Neural crest cell (in vitro differentiated cells): ENCODE results near the gene TNFRSF13B. TPM values are rescaled to one million over a fixed set of nuclear protein-coding genes. Genes with fewer than 3 reads are reported as not detected.
"Not testable (repeated sequence)": the region's sequence is repeated elsewhere in the genome, so short reads cannot be mapped to it uniquely, and the experiment has no call there.

Source experiments
- DNase-seq: peaks from one replicate; pipeline ENCODE4 v3.0.0; 2021; ENCODE audit warnings: low read depth, mixed read lengths, low spot score
- H3K27ac Mint-ChIP-seq: one replicate; pipeline ENCODE4 v1.8.0; 2021; ENCODE audit warnings: mild to moderate bottlenecking, mixed read lengths; ENCODE audit not compliant: unreplicated experiment
- H3K27me3 Mint-ChIP-seq: 2 replicates; pipeline ENCODE4 v1.8.0; 2021; ENCODE audit warnings: low read depth, mild to moderate bottlenecking, mixed read lengths
- H3K36me3 Mint-ChIP-seq: 2 replicates; pipeline ENCODE4 v1.8.0; 2021; ENCODE audit warnings: low read depth, mild to moderate bottlenecking, mixed read lengths
- H3K4me1 Mint-ChIP-seq: 2 replicates; pipeline ENCODE4 v1.8.0; 2021; ENCODE audit warnings: mixed read lengths
- H3K4me3 Mint-ChIP-seq: one replicate; pipeline ENCODE4 v1.8.0; 2021; ENCODE audit warnings: mild to moderate bottlenecking, mixed read lengths
- H3K9me3 Mint-ChIP-seq: 2 replicates; pipeline ENCODE4 v1.8.0; 2021; ENCODE audit warnings: mixed read lengths
- total RNA-seq: library from RNA; stranded (reverse); gene quantifications from 2 replicates; pipeline ENCODE4 v1.2.1, GENCODE V29; 2021
- TF ChIP-seq, protein P1 (sequence below): fragments of 200-600 bp; sonication (generic); conservative IDR thresholded peaks from 2 replicates; pipeline ENCODE4 v1.5.0; 2021; ENCODE audit warnings: antibody characterized with exemption, mild to moderate bottlenecking

Gene TNFRSF13B
- total RNA-seq, 1 donor from 2014 or later = not detected

GRCh38 chr17:17018612-17019429, 46.9 kb upstream of the TNFRSF13B start:
- H3K36me3 Mint-ChIP-seq = no peaks in the 10 kb centered on the region
- peaks cover 12% of the 10 kb centered on the region for H3K4me1 Mint-ChIP-seq
- no peaks in the 10 kb centered on the region for H3K27me3 Mint-ChIP-seq
- no peak for DNase-seq
- TF ChIP-seq, protein P1, sequence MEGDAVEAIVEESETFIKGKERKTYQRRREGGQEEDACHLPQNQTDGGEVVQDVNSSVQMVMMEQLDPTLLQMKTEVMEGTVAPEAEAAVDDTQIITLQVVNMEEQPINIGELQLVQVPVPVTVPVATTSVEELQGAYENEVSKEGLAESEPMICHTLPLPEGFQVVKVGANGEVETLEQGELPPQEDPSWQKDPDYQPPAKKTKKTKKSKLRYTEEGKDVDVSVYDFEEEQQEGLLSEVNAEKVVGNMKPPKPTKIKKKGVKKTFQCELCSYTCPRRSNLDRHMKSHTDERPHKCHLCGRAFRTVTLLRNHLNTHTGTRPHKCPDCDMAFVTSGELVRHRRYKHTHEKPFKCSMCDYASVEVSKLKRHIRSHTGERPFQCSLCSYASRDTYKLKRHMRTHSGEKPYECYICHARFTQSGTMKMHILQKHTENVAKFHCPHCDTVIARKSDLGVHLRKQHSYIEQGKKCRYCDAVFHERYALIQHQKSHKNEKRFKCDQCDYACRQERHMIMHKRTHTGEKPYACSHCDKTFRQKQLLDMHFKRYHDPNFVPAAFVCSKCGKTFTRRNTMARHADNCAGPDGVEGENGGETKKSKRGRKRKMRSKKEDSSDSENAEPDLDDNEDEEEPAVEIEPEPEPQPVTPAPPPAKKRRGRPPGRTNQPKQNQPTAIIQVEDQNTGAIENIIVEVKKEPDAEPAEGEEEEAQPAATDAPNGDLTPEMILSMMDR = no peak
- no peak overlapping the region for H3K27ac Mint-ChIP-seq
- H3K9me3 Mint-ChIP-seq = no peaks in the 10 kb centered on the region
- H3K4me3 Mint-ChIP-seq = no peak overlapping the region

GRCh38 chr17:17018021-17018441, 46.1 kb upstream of the TNFRSF13B start:
- no peak for DNase-seq
- peaks cover 10% of the 10 kb centered on the region for H3K4me1 Mint-ChIP-seq
- H3K27ac Mint-ChIP-seq = peak overlapping the region; percentile 92
- TF ChIP-seq, protein P1 = no peak
- no peaks in the 10 kb centered on the region for H3K36me3 Mint-ChIP-seq
- H3K4me3 Mint-ChIP-seq = no peak overlapping the region
- no peaks in the 10 kb centered on the region for H3K27me3 Mint-ChIP-seq
- no peaks in the 10 kb centered on the region for H3K9me3 Mint-ChIP-seq

DNA sequence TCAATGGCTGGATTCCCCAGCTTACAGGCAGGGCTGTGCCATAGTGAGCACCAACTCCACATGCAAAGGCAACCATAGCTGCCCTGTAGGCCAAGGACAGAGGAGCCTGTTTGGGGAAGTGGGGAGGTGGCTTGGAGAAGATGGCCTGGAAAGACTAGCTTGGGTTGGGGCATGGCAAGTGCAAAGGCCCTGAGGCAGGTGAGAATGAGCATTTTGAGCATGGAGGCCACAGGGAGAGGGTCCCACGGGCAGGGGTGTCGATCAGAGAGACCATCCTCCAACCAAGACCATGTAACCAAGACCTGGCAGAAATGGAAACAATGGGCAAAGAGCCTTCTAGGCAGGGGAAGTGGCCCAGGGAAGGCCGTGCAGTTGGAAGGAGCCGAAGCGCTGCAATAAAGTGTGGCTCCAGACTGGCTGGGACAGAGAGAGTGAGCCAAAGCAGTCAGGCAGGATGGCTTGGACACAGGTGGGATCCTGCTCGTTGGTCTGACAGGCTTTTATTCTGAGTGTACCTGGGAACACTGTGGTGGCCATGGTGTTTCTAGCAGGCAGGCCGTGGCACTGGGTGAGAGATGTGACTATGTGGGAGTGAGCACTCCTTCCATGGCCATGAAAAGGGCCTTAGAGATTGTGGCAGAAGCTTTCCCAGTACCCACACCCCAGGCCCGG, 45.6 kb upstream of the TNFRSF13B start:
- H3K36me3 Mint-ChIP-seq = no peaks in the 10 kb centered on the region
- DNase-seq = no peak
- no peak overlapping the region for H3K27ac Mint-ChIP-seq
- peaks cover 8% of the 10 kb centered on the region for H3K4me1 Mint-ChIP-seq
- no peak overlapping the region for H3K4me3 Mint-ChIP-seq
- H3K9me3 Mint-ChIP-seq = no peaks in the 10 kb centered on the region
- no peaks in the 10 kb centered on the region for H3K27me3 Mint-ChIP-seq
- TF ChIP-seq, protein P1 = no peak

GRCh38 chr17:17016199-17017197, 44.6 kb upstream of the TNFRSF13B start:
- not testable (repeated sequence) for H3K27me3 Mint-ChIP-seq, H3K36me3 Mint-ChIP-seq, H3K27ac Mint-ChIP-seq, H3K4me1 Mint-ChIP-seq, DNase-seq, H3K4me3 Mint-ChIP-seq, H3K9me3 Mint-ChIP-seq

- Mint-ChIP-seq H3K27me3 (no peaks in the 10 kb centered on the region), H3K4me1 (peaks cover 2% of the 10 kb centered on the region), H3K9me3 (no peaks in the 10 kb centered on the region), H3K4me3 (no peak overlapping the region), H3K27ac (no peak overlapping the region), H3K36me3 (no peaks in the 10 kb centered on the region)
- TF ChIP-seq, protein P1 = no peak
- DNase-seq = no peak
Measured at GRCh38 chr17:17015230-17015629, 43.3 kb upstream of the TNFRSF13B start.

DNA sequence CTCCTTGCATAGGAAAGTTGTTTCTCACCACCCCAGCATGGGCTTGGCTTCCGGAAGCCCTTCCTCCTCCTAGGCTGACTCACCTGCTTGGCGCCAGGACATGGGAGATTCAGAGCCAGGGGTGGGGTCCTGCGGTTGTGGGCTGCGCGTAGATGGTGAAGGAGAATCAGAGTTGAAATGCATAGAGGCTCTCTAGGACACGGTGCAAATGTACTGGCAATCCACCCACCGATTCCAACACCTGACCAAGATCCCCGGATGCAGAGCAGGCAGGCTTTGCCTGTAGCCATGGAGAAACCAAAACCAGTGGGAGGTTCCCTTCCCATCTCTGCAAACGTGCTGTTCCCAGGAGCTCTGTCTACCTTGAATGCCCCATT, 42.8 kb upstream of the TNFRSF13B start:
- not testable (repeated sequence) for H3K27me3 Mint-ChIP-seq, H3K4me3 Mint-ChIP-seq, H3K4me1 Mint-ChIP-seq, H3K9me3 Mint-ChIP-seq, H3K27ac Mint-ChIP-seq, DNase-seq, H3K36me3 Mint-ChIP-seq

- DNase-seq, H3K4me3 Mint-ChIP-seq, H3K9me3 Mint-ChIP-seq, H3K27me3 Mint-ChIP-seq, H3K27ac Mint-ChIP-seq, H3K4me1 Mint-ChIP-seq, H3K36me3 Mint-ChIP-seq: not testable (repeated sequence)
Measured at GRCh38 chr17:17013828-17014747, 42.2 kb upstream of the TNFRSF13B start.
